Esophagus muscularis mucosa (tissue), 4 donors: Measurements from ENCODE around the gene SLC6A19. TPM values are rescaled to one million over a fixed set of nuclear protein-coding genes. Genes with fewer than 3 reads are reported as not detected.
A peak's percentile ranks its signal among the peaks of the same experiment; 100 is the strongest.

Experiments
- DNase-seq: peaks from one replicate; pipeline ENCODE4 v3.0.0-alpha.2; 2017; ENCODE audit errors: extremely low spot score
- H3K27ac ChIP-seq, 4 donors: fragments of 200-600 bp; sonication (generic); replicated peaks in 1 of 4; 1 replicate in 3 of 4; 2 replicates in 1 of 4; pipeline ENCODE4 v1.5.1; 2016 to 2019; ENCODE audit warnings: mild to moderate bottlenecking in 1 of 4
- H3K27me3 ChIP-seq, 4 donors: fragments of 200-600 bp; sonication (generic); one replicate each; pipeline versions ENCODE4 v1.5.1 to v1.6.0; 2016 to 2019
- H3K36me3 ChIP-seq, 4 donors: fragments of 200-600 bp; sonication (generic); one replicate each; pipeline ENCODE4 v1.5.1; 2016 to 2019
- H3K4me1 ChIP-seq, 4 donors: fragments of 200-600 bp; sonication (generic); one replicate each; pipeline ENCODE4 v1.5.1; 2016 to 2019
- H3K4me3 ChIP-seq, 4 donors: fragments of 200-600 bp; sonication (generic); 1 replicate in 2 of 4; 2 replicates in 2 of 4; pipeline ENCODE4 v1.5.1; 2016 to 2019; ENCODE audit warnings: mild to moderate bottlenecking in 4 of 4, moderate library complexity in 1 of 4
- H3K9me3 ChIP-seq, 4 donors: fragments of 200-600 bp; sonication (generic); 1 replicate in 3 of 4; 2 replicates in 1 of 4; pipeline ENCODE4 v1.5.1; 2016 to 2019
- EP300 ChIP-seq: sonication (generic); formaldehyde crosslinking; IDR thresholded peaks from one replicate; pipeline ENCODE4 v1.6.1; 2017; ENCODE audit warnings: antibody characterized with exemption
- POLR2A ChIP-seq: fragments of 450-650 bp; IDR thresholded peaks from one replicate; pipeline ENCODE4 v1.6.1; 2017; ENCODE audit warnings: antibody characterized with exemption, moderate library complexity, mild to moderate bottlenecking, low read depth
- POLR2AphosphoS5 ChIP-seq, 2 donors: sonication (generic); formaldehyde crosslinking; IDR thresholded peaks; one replicate each; pipeline ENCODE4 v1.6.1; 2017; ENCODE audit warnings: antibody characterized with exemption in 2 of 2
- WGBS: methylation state at CpG from one replicate; pipeline ENCODE4 v1.1.5; 2018; 5-methylcytosine and 5-hydroxymethylcytosine counted together
- intact Hi-C: fragments of 100-400 bp; cut with DNase I; formaldehyde crosslinking; loops from one replicate; pipeline ENCODE4 v1.15.1; 2023
- total RNA-seq, 4 donors: library from RNA; depleted of rRNA; stranded (reverse); fragments of >200 nt; gene quantifications; one replicate each; pipeline versions ENCODE4 v1.1.0 to v1.2.1, GENCODE V29; 2016
- TF ChIP-seq, protein P1 (sequence below), 3 experiments: fragments of 200-600 bp in 2 of 3; fragments of 450-650 bp in 1 of 3; sonication (generic) in 2 of 3; IDR thresholded peaks; one replicate each; pipeline ENCODE4 v1.5.1; 2017 to 2019; ENCODE audit warnings: antibody characterized with exemption in 3 of 3, mild to moderate bottlenecking in 2 of 3, moderate library complexity in 1 of 3

Gene SLC6A19
- total RNA-seq, 4 donors from 2014 or later, result not detected

DNA sequence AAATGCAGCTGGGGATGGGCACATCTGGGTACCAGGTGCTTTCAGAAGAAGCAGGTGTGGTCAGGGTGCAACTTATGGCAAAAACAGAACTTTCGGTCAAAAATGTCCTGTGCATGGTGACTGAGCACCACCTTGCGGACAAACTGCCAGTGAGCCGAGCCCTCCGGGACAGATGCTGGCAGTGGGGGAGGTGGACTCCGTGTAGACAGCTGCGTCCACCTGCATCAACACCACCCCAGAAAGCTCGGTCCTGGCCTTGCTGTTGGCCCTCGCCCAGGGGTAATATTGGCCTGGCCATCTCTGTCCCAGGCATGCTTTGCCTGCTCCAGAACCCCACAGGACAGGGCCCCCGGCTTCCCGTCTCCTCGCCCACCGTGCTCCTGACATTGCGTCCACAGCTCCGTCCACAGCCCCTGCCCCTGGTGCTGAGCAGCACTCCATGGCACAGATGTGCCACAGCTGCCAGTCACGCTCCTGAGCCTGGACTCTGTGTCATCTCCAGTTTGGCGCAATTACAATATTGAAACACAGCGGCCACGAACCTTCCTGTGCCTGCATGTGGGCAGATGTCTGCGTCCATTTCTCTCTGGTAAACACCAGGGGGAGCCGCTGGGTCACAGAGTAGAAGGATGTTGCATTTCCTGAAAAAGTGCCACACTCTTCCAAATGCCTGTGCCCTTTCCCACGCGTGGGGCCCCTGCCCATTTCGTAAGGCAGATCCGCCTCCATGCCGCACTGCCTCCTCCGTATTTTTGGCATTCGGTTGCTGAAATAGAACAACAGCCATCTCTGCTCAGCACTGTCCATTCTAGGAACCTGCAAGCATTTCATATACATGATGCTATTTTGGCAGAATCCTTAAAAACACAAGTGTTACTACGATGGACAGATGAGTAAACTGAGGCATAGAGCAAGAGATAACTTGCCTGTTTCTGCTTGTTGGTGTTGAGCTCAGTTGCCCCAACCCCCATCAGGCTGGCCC is 33.4 kb upstream of the SLC6A19 start:
- intact Hi-C loops, result loop anchor here (2.0 kb wide), 1 partner anchor 477 kb away; no protein-coding TSS in a partner anchor
- TF ChIP-seq POLR2A, result no peak
- no peak for TF ChIP-seq POLR2AphosphoS5 (IDR thresholded peaks at IDR 0.05)
- TF ChIP-seq, protein P1, sequence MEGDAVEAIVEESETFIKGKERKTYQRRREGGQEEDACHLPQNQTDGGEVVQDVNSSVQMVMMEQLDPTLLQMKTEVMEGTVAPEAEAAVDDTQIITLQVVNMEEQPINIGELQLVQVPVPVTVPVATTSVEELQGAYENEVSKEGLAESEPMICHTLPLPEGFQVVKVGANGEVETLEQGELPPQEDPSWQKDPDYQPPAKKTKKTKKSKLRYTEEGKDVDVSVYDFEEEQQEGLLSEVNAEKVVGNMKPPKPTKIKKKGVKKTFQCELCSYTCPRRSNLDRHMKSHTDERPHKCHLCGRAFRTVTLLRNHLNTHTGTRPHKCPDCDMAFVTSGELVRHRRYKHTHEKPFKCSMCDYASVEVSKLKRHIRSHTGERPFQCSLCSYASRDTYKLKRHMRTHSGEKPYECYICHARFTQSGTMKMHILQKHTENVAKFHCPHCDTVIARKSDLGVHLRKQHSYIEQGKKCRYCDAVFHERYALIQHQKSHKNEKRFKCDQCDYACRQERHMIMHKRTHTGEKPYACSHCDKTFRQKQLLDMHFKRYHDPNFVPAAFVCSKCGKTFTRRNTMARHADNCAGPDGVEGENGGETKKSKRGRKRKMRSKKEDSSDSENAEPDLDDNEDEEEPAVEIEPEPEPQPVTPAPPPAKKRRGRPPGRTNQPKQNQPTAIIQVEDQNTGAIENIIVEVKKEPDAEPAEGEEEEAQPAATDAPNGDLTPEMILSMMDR (IDR thresholded peaks at IDR 0.05), result peak; percentile 48 to 73 (median 56)
- TF ChIP-seq EP300, result no peak
- Histone ChIP-seq H3K27ac (no peak overlapping the region), H3K9me3 (no peaks in the 10 kb centered on the region), H3K36me3 (no peaks in the 10 kb centered on the region), H3K4me3 (peak overlapping the region in 2 of 4 donors; percentile 20 to 32), H3K27me3 (peaks cover 0 to 49% (median 0%) of the 10 kb centered on the region in 4 donors), H3K4me1 (peaks cover 5 to 12% (median 11%) of the 10 kb centered on the region in 4 donors)
- DNase-seq, result no peak
- WGBS, result 24% methylated on average over 28 of the region's 28 CpGs

DNA sequence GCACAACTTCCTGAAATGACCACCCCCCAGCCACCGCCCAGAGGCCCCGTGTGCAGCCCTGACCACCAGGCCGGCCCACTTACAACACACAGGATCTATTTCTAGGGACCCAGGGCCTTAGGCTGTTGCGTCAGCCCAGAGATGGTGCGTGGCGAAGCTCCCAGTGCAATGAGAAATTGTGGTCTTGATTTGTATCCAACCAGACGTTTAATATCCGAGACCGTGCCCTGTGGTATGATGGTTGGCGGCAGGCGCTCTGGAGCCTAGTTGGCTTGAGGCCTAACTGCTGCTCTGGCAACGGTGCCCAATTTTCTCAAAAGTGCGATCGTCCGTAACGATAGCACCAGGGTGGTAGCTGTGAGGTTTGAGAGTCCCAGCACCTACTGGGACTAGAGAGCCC is 32.6 kb upstream of the SLC6A19 start:
- peaks cover 5 to 12% (median 11%) of the 10 kb centered on the region in 4 donors for H3K4me1 ChIP-seq
- WGBS, result 87% methylated on average over 11 of the region's 16 CpGs

DNA sequence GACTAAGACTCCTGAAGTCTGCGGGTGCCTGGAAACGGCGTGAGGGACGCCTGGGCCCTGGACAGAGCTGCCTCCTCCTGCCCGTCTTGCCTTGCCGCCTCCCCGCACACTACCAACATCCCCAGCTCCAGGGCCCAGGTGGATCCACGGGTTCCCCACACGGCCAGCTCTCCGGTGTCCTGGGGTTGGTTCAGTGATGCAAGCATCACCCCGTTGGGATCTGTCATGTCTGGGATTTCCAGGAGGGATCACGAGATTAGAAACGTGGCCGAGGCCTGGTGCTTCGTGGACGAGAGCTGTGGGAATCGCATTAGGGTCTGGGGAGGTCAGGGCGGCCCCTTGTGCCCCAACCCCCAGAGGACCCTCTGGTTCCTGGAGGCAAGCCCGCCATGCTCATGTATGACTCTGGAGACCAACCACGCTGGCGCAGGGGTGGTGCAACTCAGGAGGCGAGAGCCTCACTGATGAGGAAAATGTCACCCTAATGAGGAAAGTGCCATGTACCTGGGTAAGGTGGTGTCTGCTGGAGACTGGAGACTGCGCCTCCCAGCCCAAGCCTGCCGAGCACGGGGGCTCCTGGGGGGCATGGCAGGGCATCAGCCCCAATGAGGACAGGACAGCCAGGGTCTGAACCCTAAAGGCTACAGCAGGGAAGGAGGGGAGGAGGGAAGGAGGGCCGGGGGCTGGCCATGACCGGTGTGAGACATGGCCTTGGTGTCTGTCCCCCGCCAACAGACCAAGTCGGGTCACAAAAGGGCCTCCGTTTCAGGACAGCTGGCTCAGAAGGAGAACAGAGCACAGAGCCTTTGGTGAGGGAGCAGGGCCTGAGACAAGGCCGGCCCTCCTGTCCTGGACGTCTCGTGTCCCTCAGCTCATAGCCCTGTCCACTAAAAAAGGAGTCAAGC is 31.9 kb upstream of the SLC6A19 start:
- no peak for DNase-seq
- TF ChIP-seq, protein P1 (IDR thresholded peaks at IDR 0.05), result no peak
- TF ChIP-seq EP300 (no peak), POLR2AphosphoS5 (IDR thresholded peaks at IDR 0.05) (no peak), POLR2A (no peak)
- Histone ChIP-seq H3K4me3 (no peak overlapping the region), H3K9me3 (no peaks in the 10 kb centered on the region), H3K36me3 (no peaks in the 10 kb centered on the region), H3K27me3 (peaks cover 0 to 41% (median 0%) of the 10 kb centered on the region in 4 donors), H3K4me1 (peaks cover 8 to 16% (median 11%) of the 10 kb centered on the region in 4 donors), H3K27ac (no peak overlapping the region)
- 88% methylated on average over 30 of the region's 33 CpGs for WGBS
- intact Hi-C loops, result loop anchor here (2.0 kb wide), 1 partner anchor 475 kb away; no protein-coding TSS in a partner anchor

More for the DNA sequence above, 32.6 kb upstream of the SLC6A19 start:
- Histone ChIP-seq H3K27ac (no peak overlapping the region), H3K36me3 (no peaks in the 10 kb centered on the region), H3K9me3 (no peaks in the 10 kb centered on the region), H3K27me3 (peaks cover 0 to 46% (median 0%) of the 10 kb centered on the region in 4 donors), H3K4me3 (no peak overlapping the region)
- no peak for TF ChIP-seq EP300
- TF ChIP-seq, protein P1 (IDR thresholded peaks at IDR 0.05), result no peak
- no peak for TF ChIP-seq POLR2AphosphoS5 (IDR thresholded peaks at IDR 0.05)
- TF ChIP-seq POLR2A, result no peak
- DNase-seq, result no peak
- intact Hi-C loops, result loop anchor here (2.0 kb wide), 1 partner anchor 476 kb away; no protein-coding TSS in a partner anchor

DNA sequence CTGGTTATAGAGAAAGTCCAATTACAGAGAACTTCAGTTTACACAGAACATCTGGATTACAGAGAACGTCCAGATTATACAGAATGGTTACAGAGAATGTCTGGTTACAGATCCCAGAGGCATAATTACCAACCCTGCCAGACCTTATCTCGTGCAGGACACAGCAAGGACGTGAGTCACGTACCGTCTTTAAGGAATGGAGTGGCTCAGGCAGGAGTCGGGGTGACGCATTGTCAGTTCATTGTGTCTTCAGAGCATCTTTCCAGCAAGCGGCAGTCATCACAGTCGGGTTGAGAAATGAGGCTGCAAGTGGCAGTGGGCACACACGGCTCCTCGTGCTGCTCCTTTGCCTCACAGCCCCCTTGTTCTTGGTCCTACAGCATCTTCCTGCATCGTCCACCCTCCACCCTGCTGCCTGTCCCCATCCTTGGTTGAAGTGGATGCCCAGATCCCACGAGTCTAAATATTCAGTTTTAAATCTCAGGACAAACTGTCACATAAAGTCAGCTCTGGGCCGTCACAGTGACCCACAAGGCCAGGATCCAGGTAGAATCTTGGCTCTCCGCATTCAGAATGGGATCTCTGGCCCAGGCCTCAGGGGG is 30.0 kb upstream of the SLC6A19 start:
- Histone ChIP-seq H3K9me3 (no peaks in the 10 kb centered on the region), H3K27me3 (peaks cover 0 to 41% (median 0%) of the 10 kb centered on the region in 4 donors), H3K4me3 (no peak overlapping the region), H3K36me3 (no peaks in the 10 kb centered on the region), H3K27ac (no peak overlapping the region), H3K4me1 (peaks cover 8 to 16% (median 11%) of the 10 kb centered on the region in 4 donors)
- DNase-seq, result no peak
- TF ChIP-seq POLR2A (no peak), EP300 (no peak), POLR2AphosphoS5 (IDR thresholded peaks at IDR 0.05) (no peak)
- TF ChIP-seq, protein P1 (IDR thresholded peaks at IDR 0.05), result no peak
- intact Hi-C loops, result no loop called here
- 69% methylated on average over 15 of the region's 15 CpGs for WGBS
